Endothelial cell of umbilical vein (primary cell): Measurements from ENCODE around the gene GABARAPL2. TPM values are rescaled to one million over a fixed set of nuclear protein-coding genes. Genes with fewer than 3 reads are reported as not detected.
"Not testable (repeated sequence)": the region's sequence is repeated elsewhere in the genome, so short reads cannot be mapped to it uniquely, and the experiment has no call there.

Experiments used
- BruUV-seq: library from RNA; stranded (reverse); fragments of 400-500 nt; replicated peaks from 2 replicates; lab custom pipeline; 2021; lab: Mats Ljungman, UMichigan
- CTCF ChIA-PET: fragments of 300-600, 350-600 bp; sonication (Branson Sonifier 250); formaldehyde crosslinking; loops from one replicate; lab custom pipeline; 2021; ENCODE audit warnings: antibody characterized with exemption, inconsistent platforms; lab: Charles Lee
- POLR2A ChIA-PET: fragments of 300-600, 350-600 bp; sonication (Branson Sonifier 250); formaldehyde crosslinking; loops from one replicate; lab custom pipeline; 2021; ENCODE audit warnings: antibody characterized with exemption, inconsistent platforms; lab: Charles Lee
- DNase-seq: peaks from one replicate; pipeline ENCODE4 v3.0.0-alpha.2; 2011; ENCODE audit warnings: low read depth, low spot score
- FAIRE-seq: peaks from 2 replicates; lab custom pipeline; 2011; peaks lifted over from hg19 to GRCh38; lab: Jason Lieb, UNC
- H2AFZ ChIP-seq: 2 replicates; pipeline ENCODE4 v1.6.0; 2012; ENCODE audit warnings: low read depth, low read length, control low read depth, inconsistent platforms
- H3K27ac ChIP-seq: 2 replicates; pipeline ENCODE4 v1.5.1; 2011; ENCODE audit warnings: low read depth, mild to moderate bottlenecking, control low read depth, low read length, moderate library complexity; ENCODE audit not compliant: insufficient read depth
- H3K27me3 ChIP-seq, 2 experiments: 2 replicates each; pipeline versions ENCODE4 v1.6.0 to v1.6.1; 2011; ENCODE audit warnings: low read length in 2 of 2, mixed read lengths in 1 of 2; ENCODE audit not compliant: control insufficient read depth in 2 of 2, insufficient read depth in 2 of 2
- H3K36me3 ChIP-seq, 2 experiments: 2 replicates in 1 of 2; 3 replicates in 1 of 2; pipeline ENCODE4 v1.5.1; 2011; ENCODE audit warnings: low read length in 2 of 2, mild to moderate bottlenecking in 1 of 2, moderate library complexity in 1 of 2; ENCODE audit not compliant: control insufficient read depth in 2 of 2, insufficient read depth in 2 of 2; ENCODE audit errors: extremely low read depth in 1 of 2
- H3K4me1 ChIP-seq: 3 replicates; pipeline ENCODE4 v1.5.1; 2011; ENCODE audit warnings: mild to moderate bottlenecking, low read length; ENCODE audit not compliant: control insufficient read depth, insufficient read depth; ENCODE audit errors: extremely low read depth
- H3K4me2 ChIP-seq: 2 replicates; pipeline ENCODE4 v1.6.1; 2011; ENCODE audit warnings: low read length, control low read depth, mixed read lengths; ENCODE audit not compliant: insufficient read depth
- H3K4me3 ChIP-seq, 3 experiments: fragments of 200-600 bp in 1 of 3; sonication (generic), shearing (Covaris generic) in 1 of 3; replicated peaks in 1 of 3; 2 replicates each; pipeline ENCODE4 v1.5.1; 2011 to 2016; ENCODE audit warnings: control low read depth in 3 of 3, low read length in 3 of 3, mild to moderate bottlenecking in 2 of 3, inconsistent platforms in 1 of 3, low read depth in 1 of 3, moderate library complexity in 1 of 3; ENCODE audit not compliant: insufficient read depth in 1 of 3
- H3K79me2 ChIP-seq: 2 replicates; pipeline ENCODE4 v1.6.0; 2012; ENCODE audit warnings: low read length, inconsistent platforms; ENCODE audit not compliant: control insufficient read depth, insufficient read depth
- H3K9ac ChIP-seq: replicated peaks from 2 replicates; pipeline ENCODE3; 2011; ENCODE audit warnings: low read length, control low read depth; ENCODE audit not compliant: insufficient read depth; ENCODE audit errors: extremely low read depth
- H3K9me1 ChIP-seq: replicated peaks from 3 replicates; pipeline ENCODE4 v1.6.0; 2011; ENCODE audit warnings: mild to moderate bottlenecking, low read length; ENCODE audit not compliant: control insufficient read depth, insufficient read depth; ENCODE audit errors: extremely low read depth
- H3K9me3 ChIP-seq: replicated peaks from 2 replicates; pipeline ENCODE4 v1.5.1; 2012; ENCODE audit warnings: low read length, inconsistent platforms; ENCODE audit not compliant: control insufficient read depth, insufficient read depth
- H4K20me1 ChIP-seq: replicated peaks from 2 replicates; pipeline ENCODE3; 2011; ENCODE audit warnings: mild to moderate bottlenecking, low read length; ENCODE audit not compliant: control insufficient read depth, insufficient read depth; ENCODE audit errors: extremely low read depth
- EZH2 ChIP-seq: IDR thresholded peaks from 2 replicates; pipeline ENCODE4 v1.6.1; 2012; ENCODE audit warnings: borderline replicate concordance, low read depth, mild to moderate bottlenecking, moderate library complexity, low read length, inconsistent platforms; ENCODE audit not compliant: severe bottlenecking
- GATA2 ChIP-seq: IDR thresholded peaks from 2 replicates; pipeline ENCODE4 v1.7.0; 2011; ENCODE audit warnings: low read depth, mild to moderate bottlenecking, moderate library complexity, mixed read lengths, low read length; ENCODE audit not compliant: insufficient read length, insufficient read depth
- JUN ChIP-seq: IDR thresholded peaks from 2 replicates; pipeline ENCODE4 v1.6.1; 2011; ENCODE audit warnings: borderline replicate concordance, low read depth; ENCODE audit not compliant: insufficient read length, insufficient read depth
- MYC ChIP-seq: IDR thresholded peaks from one replicate; pipeline ENCODE4 v1.6.1; 2011; ENCODE audit warnings: mild to moderate bottlenecking, low read depth, low read length
- POLR2A ChIP-seq: IDR thresholded peaks from 2 replicates; pipeline ENCODE4 v1.6.1; 2012; ENCODE audit warnings: low read depth, mild to moderate bottlenecking, control low read depth, low read length
- POLR2AphosphoS5 ChIP-seq: IDR thresholded peaks from 2 replicates; pipeline ENCODE4 v1.6.1; 2012; ENCODE audit warnings: low read depth, mild to moderate bottlenecking, control low read depth, low read length, moderate library complexity; ENCODE audit not compliant: insufficient read depth
- dilution Hi-C: fragments of 300-500 bp; cut with MboI; formaldehyde crosslinking; loops from one replicate; pipeline ENCODE4 v1.15.0; 2019; ENCODE audit warnings: low sequenced_read_pairs; ENCODE audit not compliant: extremely low pct_ligation_motif_present
- intact Hi-C: fragments of 100-400 bp; cut with micrococcal nuclease; formaldehyde crosslinking; loops from one replicate; pipeline ENCODE4 v1.10.0; 2022
- polyA plus RNA-seq, 4 experiments: library from polyadenylated mRNA; depleted of rRNA in 3 of 4; stranded (reverse) in 3 of 4; unstranded in 1 of 4; fragments of >200 nt; gene quantifications; 2 replicates each; pipeline versions ENCODE4 v1.2.1 to v1.2.3, GENCODE V29; 2011 to 2012; ENCODE audit warnings: missing spikeins in 1 of 4
- total RNA-seq: library from RNA; stranded (reverse); gene quantifications from 2 replicates; pipeline ENCODE4 v1.2.3, GENCODE V29; 2021
- TF ChIP-seq, protein P1 (sequence below), 2 donors: IDR thresholded peaks; 1 replicate in 1 of 2; 2 replicates in 1 of 2; pipeline ENCODE4 v1.5.1; 2011; ENCODE audit warnings: low read length in 2 of 2, mild to moderate bottlenecking in 2 of 2, moderate library complexity in 2 of 2, control low read depth in 1 of 2, inconsistent platforms in 1 of 2, low read depth in 1 of 2; ENCODE audit not compliant: insufficient read depth in 1 of 2; ENCODE audit errors: extremely low read depth in 1 of 2
- TF ChIP-seq, protein P2 (sequence below): IDR thresholded peaks from 2 replicates; pipeline ENCODE4 v1.6.1; 2011; ENCODE audit not compliant: insufficient read depth, insufficient read length

The GABARAPL2 gene
- total and polyA plus RNA-seq, 2 donors (not counting 3 experiments of a cell fraction or from before 2014, with no cell fraction given) = 77.9 to 84.5 TPM

DNA sequence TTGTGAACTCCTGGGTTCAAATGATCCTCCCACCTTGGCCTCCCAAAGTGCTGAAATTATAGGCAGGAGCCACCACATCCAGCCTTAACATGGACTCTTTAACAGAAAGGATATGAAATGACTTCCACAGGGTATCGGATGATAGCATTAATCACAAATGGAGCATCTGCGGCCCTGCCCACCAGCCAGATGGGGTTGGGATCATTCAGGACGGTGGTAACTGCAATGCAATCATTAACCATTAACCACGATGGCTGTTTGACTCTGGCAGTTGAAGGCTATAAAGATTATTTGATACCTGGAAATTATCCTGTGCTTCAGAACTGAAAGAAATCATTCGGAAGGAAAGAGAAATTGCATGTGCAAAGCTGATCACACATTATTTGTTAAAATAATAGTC is 24.9 kb upstream of the GABARAPL2 start:
- Histone ChIP-seq H3K36me3 (no peaks in the 10 kb centered on the region), H3K9me1 (no peaks in the 10 kb centered on the region), H3K4me1 (no peaks in the 10 kb centered on the region), H3K4me3 (no peak overlapping the region), H3K9ac (no peak overlapping the region), H3K9me3 (no peaks in the 10 kb centered on the region), H2AFZ (no peak overlapping the region), H3K79me2 (no peaks in the 10 kb centered on the region), H3K27ac (no peak overlapping the region), H3K4me2 (no peak overlapping the region), H3K27me3 (no peaks in the 10 kb centered on the region), H4K20me1 (no peaks in the 10 kb centered on the region)
- DNase-seq = no peak
- no peak for FAIRE-seq
- dilution Hi-C loops (no loop called here), intact Hi-C loops (no loop called here)
- ChIA-PET CTCF (no interaction called here), POLR2A (no interaction called here)
- TF ChIP-seq, protein P1, sequence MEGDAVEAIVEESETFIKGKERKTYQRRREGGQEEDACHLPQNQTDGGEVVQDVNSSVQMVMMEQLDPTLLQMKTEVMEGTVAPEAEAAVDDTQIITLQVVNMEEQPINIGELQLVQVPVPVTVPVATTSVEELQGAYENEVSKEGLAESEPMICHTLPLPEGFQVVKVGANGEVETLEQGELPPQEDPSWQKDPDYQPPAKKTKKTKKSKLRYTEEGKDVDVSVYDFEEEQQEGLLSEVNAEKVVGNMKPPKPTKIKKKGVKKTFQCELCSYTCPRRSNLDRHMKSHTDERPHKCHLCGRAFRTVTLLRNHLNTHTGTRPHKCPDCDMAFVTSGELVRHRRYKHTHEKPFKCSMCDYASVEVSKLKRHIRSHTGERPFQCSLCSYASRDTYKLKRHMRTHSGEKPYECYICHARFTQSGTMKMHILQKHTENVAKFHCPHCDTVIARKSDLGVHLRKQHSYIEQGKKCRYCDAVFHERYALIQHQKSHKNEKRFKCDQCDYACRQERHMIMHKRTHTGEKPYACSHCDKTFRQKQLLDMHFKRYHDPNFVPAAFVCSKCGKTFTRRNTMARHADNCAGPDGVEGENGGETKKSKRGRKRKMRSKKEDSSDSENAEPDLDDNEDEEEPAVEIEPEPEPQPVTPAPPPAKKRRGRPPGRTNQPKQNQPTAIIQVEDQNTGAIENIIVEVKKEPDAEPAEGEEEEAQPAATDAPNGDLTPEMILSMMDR (IDR thresholded peaks at IDR 0.05; ENCODE audit: extremely low read depth in 1 of 2, insufficient read depth in 1 of 2, low read depth in 1 of 2, low read length in 2 of 2) = no peak
- TF ChIP-seq, protein P2, sequence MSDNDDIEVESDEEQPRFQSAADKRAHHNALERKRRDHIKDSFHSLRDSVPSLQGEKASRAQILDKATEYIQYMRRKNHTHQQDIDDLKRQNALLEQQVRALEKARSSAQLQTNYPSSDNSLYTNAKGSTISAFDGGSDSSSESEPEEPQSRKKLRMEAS = no peak
- TF ChIP-seq JUN = no peak
- TF ChIP-seq POLR2A = no peak
- TF ChIP-seq POLR2AphosphoS5 = no peak
- TF ChIP-seq MYC = no peak
- no peak for TF ChIP-seq EZH2
- no peak for TF ChIP-seq GATA2
- no TSS peak for BruUV-seq

DNA sequence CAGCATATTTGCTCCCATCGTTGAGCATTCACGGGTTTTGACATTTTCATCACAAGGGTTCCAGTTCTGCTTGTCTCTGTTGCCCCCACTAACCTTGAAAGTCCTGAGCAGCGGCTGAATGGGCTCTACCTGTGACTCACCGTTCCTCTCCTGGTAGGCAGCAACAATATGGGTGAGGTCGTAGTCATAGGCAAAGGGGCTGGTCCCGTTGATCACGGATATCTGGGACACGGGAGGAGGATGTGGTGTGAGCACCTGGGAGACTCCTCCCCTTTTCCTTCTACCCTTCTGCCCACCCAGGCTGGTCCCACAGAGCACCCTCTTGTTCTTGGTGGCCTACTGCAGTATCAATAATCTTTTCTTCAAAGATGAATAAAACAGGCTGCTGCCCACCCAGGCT is 23.7 kb upstream of the GABARAPL2 start:
- H3K79me2 ChIP-seq, H4K20me1 ChIP-seq, BruUV-seq, dilution Hi-C loops, H3K9me3 ChIP-seq, H3K9me1 ChIP-seq, H3K36me3 ChIP-seq, H3K4me3 ChIP-seq, POLR2A ChIA-PET, H3K9ac ChIP-seq, H3K4me2 ChIP-seq, H3K27ac ChIP-seq, H3K4me1 ChIP-seq, intact Hi-C loops, H2AFZ ChIP-seq, FAIRE-seq, H3K27me3 ChIP-seq, DNase-seq: not testable (repeated sequence)
- CTCF ChIA-PET = interaction anchor here (1.8 kb wide), 1 partner anchor 25 kb away, joined by 7 read pairs; no protein-coding TSS in a partner anchor

DNA sequence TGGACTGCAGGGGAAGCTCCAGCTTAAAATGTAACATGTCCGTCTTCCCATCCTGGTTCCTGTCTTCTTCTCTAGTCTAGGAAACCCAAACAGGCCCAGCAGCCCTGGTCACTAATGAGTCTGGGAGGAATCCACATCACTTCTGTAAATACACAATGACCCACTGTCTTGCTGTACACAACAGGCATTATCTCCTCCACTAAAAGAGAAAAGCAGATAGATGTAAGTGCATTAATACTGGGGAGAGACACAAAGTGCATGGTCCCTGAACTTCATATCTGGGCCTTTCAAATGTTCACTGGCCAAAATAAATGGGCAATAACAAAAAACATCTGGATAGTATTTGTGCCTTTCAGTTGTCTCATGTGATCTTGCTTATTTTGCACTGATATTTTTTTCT is 20.3 kb upstream of the GABARAPL2 start:
- intact Hi-C loops, H3K36me3 ChIP-seq, FAIRE-seq, H3K79me2 ChIP-seq, H3K27me3 ChIP-seq, dilution Hi-C loops, CTCF ChIA-PET, H3K9me3 ChIP-seq, H3K9me1 ChIP-seq, H2AFZ ChIP-seq, H3K4me3 ChIP-seq, BruUV-seq, H4K20me1 ChIP-seq, H3K9ac ChIP-seq, H3K4me2 ChIP-seq, H3K27ac ChIP-seq, DNase-seq, POLR2A ChIA-PET, H3K4me1 ChIP-seq: not testable (repeated sequence)
